WTC11 (cell line): ENCODE results near the gene KLHL40. TPM values are rescaled to one million over a fixed set of nuclear protein-coding genes. Genes with fewer than 3 reads are reported as not detected.

Experiments
- ATAC-seq: fragments of 200-7000 bp; cut with Tn5 transposase; 2 replicates; pipeline ENCODE4 v1.10.0; 2021; ENCODE audit warnings: mild to moderate bottlenecking, moderate library complexity
- CTCF ChIA-PET: fragments of 300-600 bp; sonication (Branson Sonifier 250); formaldehyde crosslinking; loops from one replicate; lab custom pipeline; 2021; ENCODE audit warnings: antibody characterized with exemption; lab: Charles Lee
- POLR2A ChIA-PET: fragments of 350-600 bp; sonication (Branson Sonifier 250); formaldehyde crosslinking; loops from one replicate; lab custom pipeline; 2021; ENCODE audit warnings: antibody characterized with exemption; lab: Charles Lee
- DNase-seq: peaks from one replicate; pipeline ENCODE4 v3.0.0; 2021; ENCODE audit warnings: low spot score
- H3K27ac Mint-ChIP-seq: 2 replicates; pipeline ENCODE4 v1.8.0; 2021; ENCODE audit warnings: mixed read lengths
- H3K27me3 Mint-ChIP-seq: 2 replicates; pipeline ENCODE4 v1.8.0; 2021; ENCODE audit warnings: low read depth, mild to moderate bottlenecking, moderate library complexity, mixed read lengths
- H3K36me3 Mint-ChIP-seq: 2 replicates; pipeline ENCODE4 v1.8.0; 2021; ENCODE audit warnings: mixed read lengths
- H3K4me1 Mint-ChIP-seq: 2 replicates; pipeline ENCODE4 v1.8.0; 2022; ENCODE audit warnings: mixed read lengths
- H3K4me3 Mint-ChIP-seq: 2 replicates; pipeline ENCODE4 v1.8.0; 2021; ENCODE audit warnings: mild to moderate bottlenecking, moderate library complexity, mixed read lengths
- H3K9me3 Mint-ChIP-seq: 2 replicates; pipeline ENCODE4 v1.8.0; 2021; ENCODE audit warnings: mixed read lengths
- ARID4B ChIP-seq: sonication (generic); formaldehyde crosslinking; IDR thresholded peaks from 2 replicates; pipeline ENCODE4 v1.8.0; 2023; ENCODE audit warnings: missing genetic modification reagents, mild to moderate bottlenecking, borderline replicate concordance
- ATF3 ChIP-seq: sonication (generic); formaldehyde crosslinking; conservative IDR thresholded peaks from 2 replicates; pipeline ENCODE4 v1.8.1; 2022; ENCODE audit warnings: mild to moderate bottlenecking, missing genetic modification reagents
- CREB1 ChIP-seq: sonication (generic); formaldehyde crosslinking; IDR thresholded peaks from 2 replicates; pipeline ENCODE4 v1.8.0; 2023; ENCODE audit warnings: mild to moderate bottlenecking, missing genetic modification reagents
- ETV6 ChIP-seq: sonication (generic); formaldehyde crosslinking; IDR thresholded peaks from 2 replicates; pipeline ENCODE4 v1.8.1; 2022; ENCODE audit warnings: mild to moderate bottlenecking, missing genetic modification reagents
- HMGXB4 ChIP-seq: sonication (generic); formaldehyde crosslinking; IDR thresholded peaks from 2 replicates; pipeline ENCODE4 v1.8.1; 2023; ENCODE audit warnings: mild to moderate bottlenecking, moderate library complexity, missing genetic modification reagents
- JUN ChIP-seq: sonication (generic); formaldehyde crosslinking; IDR thresholded peaks from 2 replicates; pipeline ENCODE4 v1.8.0; 2023; ENCODE audit warnings: mild to moderate bottlenecking, missing genetic modification reagents
- KAT7 ChIP-seq: sonication (generic); formaldehyde crosslinking; IDR thresholded peaks from 2 replicates; pipeline ENCODE4 v1.8.1; 2023; ENCODE audit warnings: missing genetic modification reagents, mild to moderate bottlenecking, borderline replicate concordance
- MYBL2 ChIP-seq: sonication (generic); formaldehyde crosslinking; IDR thresholded peaks from 2 replicates; pipeline ENCODE4 v1.8.1; 2023; ENCODE audit warnings: mild to moderate bottlenecking, moderate library complexity, missing genetic modification reagents
- NFATC4 ChIP-seq: fragments of 250-450 bp; sonication (Bioruptor Pico); IDR thresholded peaks from 2 replicates; pipeline ENCODE4 v1.9.0; 2021; ENCODE audit warnings: mild to moderate bottlenecking
- NFYB ChIP-seq: sonication (generic); formaldehyde crosslinking; conservative IDR thresholded peaks from 2 replicates; pipeline ENCODE4 v1.8.0; 2022; ENCODE audit warnings: low read depth, missing genetic modification reagents
- TEAD1 ChIP-seq: sonication (generic); formaldehyde crosslinking; IDR thresholded peaks from 2 replicates; pipeline ENCODE4 v1.8.0; 2022; ENCODE audit warnings: mild to moderate bottlenecking, missing genetic modification reagents
- USF1 ChIP-seq: sonication (generic); formaldehyde crosslinking; IDR thresholded peaks from 2 replicates; pipeline ENCODE4 v1.8.0; 2022; ENCODE audit warnings: mild to moderate bottlenecking, missing genetic modification reagents
- ZNF138 ChIP-seq: sonication (generic); formaldehyde crosslinking; conservative IDR thresholded peaks from 2 replicates; pipeline ENCODE4 v1.8.1; 2022; ENCODE audit warnings: mild to moderate bottlenecking, moderate library complexity, missing genetic modification reagents
- ZNF263 ChIP-seq: sonication (generic); formaldehyde crosslinking; IDR thresholded peaks from 2 replicates; pipeline ENCODE4 v1.8.1; 2022; ENCODE audit warnings: low read depth, mild to moderate bottlenecking, moderate library complexity, missing genetic modification reagents
- ZNF423 ChIP-seq: fragments of 250-450 bp; sonication (Bioruptor Pico); IDR thresholded peaks from 2 replicates; pipeline ENCODE4 v2.1.2; 2022; ENCODE audit warnings: mild to moderate bottlenecking, moderate library complexity
- ZNF425 ChIP-seq: fragments of 250-450 bp; sonication (Bioruptor Pico); conservative IDR thresholded peaks from 2 replicates; pipeline ENCODE4 v1.9.0; 2021; ENCODE audit warnings: mild to moderate bottlenecking
- ZSCAN18 ChIP-seq: fragments of 250-450 bp; sonication (Bioruptor Pico); IDR thresholded peaks from 2 replicates; pipeline ENCODE4 v2.1.2; 2022; ENCODE audit warnings: mild to moderate bottlenecking, moderate library complexity
- total RNA-seq: library from RNA; stranded (reverse); gene quantifications from 3 replicates; pipeline ENCODE4 v1.2.3, GENCODE V29; 2021

KLHL40 gene
- total RNA-seq, 1 experiment from 2014 or later, result not detected

- ATAC-seq (no peak), DNase-seq (no peak)
- POLR2A ChIA-PET, result no interaction called here
- H3K27ac Mint-ChIP-seq, result no peak overlapping the region
- no peak overlapping the region for H3K4me3 Mint-ChIP-seq
- peaks cover 8% of the 10 kb centered on the region for H3K4me1 Mint-ChIP-seq
- no peaks in the 10 kb centered on the region for H3K36me3 Mint-ChIP-seq
- H3K9me3 Mint-ChIP-seq, result peaks cover 14% of the 10 kb centered on the region
- TF ChIP-seq ZNF423 (CRISPR knock-in tag) (no peak), NFYB (CRISPR knock-in tag) (no peak), ARID4B (CRISPR knock-in tag) (no peak), ETV6 (no peak), JUN (CRISPR knock-in tag) (no peak), ZNF425 (CRISPR knock-in tag) (no peak), ZNF263 (CRISPR knock-in tag) (no peak)
- H3K27me3 Mint-ChIP-seq, result peaks cover 6% of the 10 kb centered on the region
- CTCF ChIA-PET, result interaction anchor here (1.3 to 1.4 kb wide), 2 partner anchors 74 to 80 kb away, joined by 3 to 7 read pairs; no protein-coding TSS in a partner anchor
Measured at GRCh38 chr3:42670051-42670576, 15.2 kb upstream of the KLHL40 start.

GRCh38 chr3:42670670-42671069 is 14.7 kb upstream of the KLHL40 start:
- H3K4me3 Mint-ChIP-seq, result no peak overlapping the region
- H3K36me3 Mint-ChIP-seq, result no peaks in the 10 kb centered on the region
- POLR2A ChIA-PET, result no interaction called here

GRCh38 chr3:42672515-42672914 is 12.8 kb upstream of the KLHL40 start:
- ATAC-seq (no peak), DNase-seq (no peak)
- Mint-ChIP-seq H3K27me3 (peaks cover 10% of the 10 kb centered on the region), H3K27ac (no peak overlapping the region), H3K4me1 (peaks cover 5% of the 10 kb centered on the region), H3K36me3 (no peaks in the 10 kb centered on the region), H3K4me3 (no peak overlapping the region), H3K9me3 (peaks cover 27% of the 10 kb centered on the region)
- POLR2A ChIA-PET, result no interaction called here
- CTCF ChIA-PET, result no interaction called here
- TF ChIP-seq MYBL2 (CRISPR knock-in tag) (no peak), KAT7 (CRISPR knock-in tag) (no peak), ATF3 (CRISPR knock-in tag) (no peak), NFYB (CRISPR knock-in tag) (no peak), ZNF138 (no peak), TEAD1 (CRISPR knock-in tag) (no peak), USF1 (CRISPR knock-in tag) (no peak), ZSCAN18 (no peak), CREB1 (no peak), HMGXB4 (no peak)

More at GRCh38 chr3:42670670-42671069, 14.7 kb upstream of the KLHL40 start:
- TF ChIP-seq NFATC4 (CRISPR knock-in tag), result no peak
- TF ChIP-seq, all 79 proteins: peak for 0
- ATAC-seq (no peak), DNase-seq (no peak)
- CTCF ChIA-PET, result interaction anchor here (1.4 kb wide), 1 partner anchor 80 kb away, joined by 3 read pairs; no protein-coding TSS in a partner anchor
- Mint-ChIP-seq H3K27me3 (peaks cover 6% of the 10 kb centered on the region), H3K9me3 (peaks cover 14% of the 10 kb centered on the region), H3K27ac (no peak overlapping the region), H3K4me1 (peaks cover 8% of the 10 kb centered on the region)
